Measurements from ENCODE around the gene TMEM40.
A peak's percentile ranks its signal among the peaks of the same experiment; 100 is the strongest.
"Not testable (repeated sequence)": the region's sequence is repeated elsewhere in the genome, so short reads cannot be mapped to it uniquely, and the experiment has no call there.

TMEM40 gene

GRCh38 chr3:12710062-12710461 is 49.0 kb downstream of the TMEM40 start:
- no peak for DNase-seq

- DNase-seq, result no peak
Observed at GRCh38 chr3:12709334-12709733, 49.7 kb downstream of the TMEM40 start.

- no peak for DNase-seq
Observed at GRCh38 chr3:12708584-12709192, 50.4 kb downstream of the TMEM40 start.

- DNase-seq, result no peak
Observed at GRCh38 chr3:12707449-12707848, 51.6 kb downstream of the TMEM40 start.

- peak; percentile 30 to 46 for DNase-seq
Observed at GRCh38 chr3:12706504-12707253, 52.4 kb downstream of the TMEM40 start.

- DNase-seq, result no peak
Observed at GRCh38 chr3:12705981-12706380, 53.1 kb downstream of the TMEM40 start.

GRCh38 chr3:12705374-12705926 is 53.6 kb downstream of the TMEM40 start:
- DNase-seq, result no peak

- no peak for DNase-seq
Observed at GRCh38 chr3:12702501-12702900, 56.6 kb downstream of the TMEM40 start.

GRCh38 chr3:12701601-12702000 is 57.5 kb downstream of the TMEM40 start:
- DNase-seq, result not testable (repeated sequence)

- no peak for DNase-seq
Observed at GRCh38 chr3:12700800-12701199, 58.3 kb downstream of the TMEM40 start.

GRCh38 chr3:12695916-12696315 is 63.1 kb downstream of the TMEM40 start:
- DNase-seq, result no peak

- no peak for DNase-seq
Observed at GRCh38 chr3:12695112-12695511, 63.9 kb downstream of the TMEM40 start.

GRCh38 chr3:12692444-12692843 is 66.6 kb downstream of the TMEM40 start:
- no peak for DNase-seq

GRCh38 chr3:12689997-12690711 is 68.9 kb downstream of the TMEM40 start:
- no peak for DNase-seq

- no peak for DNase-seq
Observed at GRCh38 chr3:12687948-12688347, 71.1 kb downstream of the TMEM40 start.

- DNase-seq, result no peak
Observed at GRCh38 chr3:12686096-12686495, 73.0 kb downstream of the TMEM40 start.

All from activated CD4-positive, alpha-beta T cell treated with anti-CD3 and anti-CD28 coated beads for 4 hours (primary cell).